Stimulated activated CD8-positive, alpha-beta memory T cell treated with anti-CD3 and anti-CD28 coated beads, Interleukin-7, amount 100 ng/mL, for 24 hours (primary cell): ENCODE results near the gene STK38L.

Experiments
- DNase-seq: peaks from one replicate; pipeline ENCODE4 v3.0.0-alpha.2; 2020; ENCODE audit warnings: low read depth

Gene STK38L

GRCh38 chr12:27316947-27317346 is 72.9 kb downstream of the STK38L start:
- no peak for DNase-seq

- DNase-seq, result no peak
Measured at GRCh38 chr12:27319409-27319808, 75.3 kb downstream of the STK38L start.

GRCh38 chr12:27319848-27320247 is 75.8 kb downstream of the STK38L start:
- DNase-seq, result no peak

- no peak for DNase-seq
Measured at GRCh38 chr12:27324530-27324929, 80.4 kb downstream of the STK38L start.

- no peak for DNase-seq
Measured at GRCh38 chr12:27330846-27331245, 86.8 kb downstream of the STK38L start.

GRCh38 chr12:27331291-27331926 is 87.3 kb downstream of the STK38L start:
- no peak for DNase-seq

GRCh38 chr12:27331927-27332324 is 87.8 kb downstream of the STK38L start:
- no peak for DNase-seq

GRCh38 chr12:27332407-27332713 is 88.3 kb downstream of the STK38L start:
- no peak for DNase-seq

GRCh38 chr12:27332714-27333402 is 88.8 kb downstream of the STK38L start, which contains the start of gene BMAL2:
Gene BMAL2, plus strand, starts transcription at chr12:27332836. Its CDS starts 237 bp downstream, at chr12:27333073.
- no peak for DNase-seq

GRCh38 chr12:27333403-27334009 is 89.4 kb downstream of the STK38L start:
- DNase-seq, result no peak

- DNase-seq, result no peak
Measured at GRCh38 chr12:27334042-27334720, 90.1 kb downstream of the STK38L start.

GRCh38 chr12:27334721-27335082 is 90.6 kb downstream of the STK38L start:
- DNase-seq, result no peak

GRCh38 chr12:27335364-27336281 is 91.5 kb downstream of the STK38L start:
- DNase-seq, result no peak

- DNase-seq, result no peak
Measured at GRCh38 chr12:27336282-27336653, 92.2 kb downstream of the STK38L start.

- no peak for DNase-seq
Measured at GRCh38 chr12:27337376-27337775, 93.3 kb downstream of the STK38L start.

GRCh38 chr12:27338473-27338872 is 94.4 kb downstream of the STK38L start:
- no peak for DNase-seq

GRCh38 chr12:27340971-27341370 is 96.9 kb downstream of the STK38L start:
- DNase-seq, result no peak

- no peak for DNase-seq
Measured at GRCh38 chr12:27342536-27342935, 98.5 kb downstream of the STK38L start.

- no peak for DNase-seq
Measured at GRCh38 chr12:27343255-27344000, 99.3 kb downstream of the STK38L start.

GRCh38 chr12:27344246-27344645 is 100.2 kb downstream of the STK38L start:
- DNase-seq, result no peak

- no peak for DNase-seq
Measured at GRCh38 chr12:27344760-27345159, 100.7 kb downstream of the STK38L start.
